Stimulated activated CD4-positive, alpha-beta T cell treated with anti-CD3 and anti-CD28 coated beads, TNF-alpha, amount 100 ng/mL, for 4 hours (primary cell): ENCODE results near the gene AGBL4.
"Not testable (repeated sequence)": the region's sequence is repeated elsewhere in the genome, so short reads cannot be mapped to it uniquely, and the experiment has no call there.

Source experiments
- DNase-seq, 3 experiments: peaks; one replicate each; pipeline ENCODE4 v3.0.0-alpha.2; 2020; ENCODE audit warnings: low read depth in 3 of 3

AGBL4 gene

DNA sequence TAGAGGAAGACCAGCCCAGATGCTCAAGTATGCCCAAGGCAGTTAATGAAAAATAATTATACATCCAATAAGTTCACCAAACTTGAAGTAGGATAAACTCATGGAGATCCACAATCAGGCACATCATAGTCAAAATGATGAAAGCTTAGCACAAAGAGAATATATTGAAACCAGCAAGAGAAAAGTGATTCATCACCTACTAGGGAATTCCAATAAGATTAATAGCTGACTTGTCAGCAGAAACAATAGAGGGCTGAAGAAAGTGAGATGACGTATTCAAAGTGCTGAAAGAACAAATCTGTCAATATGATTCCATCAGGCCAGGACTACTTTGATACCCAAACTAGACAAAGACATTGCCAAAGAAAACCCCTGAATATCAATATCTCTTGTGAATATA lies 995.4 kb downstream of the AGBL4 start:
- no peak for DNase-seq

DNA sequence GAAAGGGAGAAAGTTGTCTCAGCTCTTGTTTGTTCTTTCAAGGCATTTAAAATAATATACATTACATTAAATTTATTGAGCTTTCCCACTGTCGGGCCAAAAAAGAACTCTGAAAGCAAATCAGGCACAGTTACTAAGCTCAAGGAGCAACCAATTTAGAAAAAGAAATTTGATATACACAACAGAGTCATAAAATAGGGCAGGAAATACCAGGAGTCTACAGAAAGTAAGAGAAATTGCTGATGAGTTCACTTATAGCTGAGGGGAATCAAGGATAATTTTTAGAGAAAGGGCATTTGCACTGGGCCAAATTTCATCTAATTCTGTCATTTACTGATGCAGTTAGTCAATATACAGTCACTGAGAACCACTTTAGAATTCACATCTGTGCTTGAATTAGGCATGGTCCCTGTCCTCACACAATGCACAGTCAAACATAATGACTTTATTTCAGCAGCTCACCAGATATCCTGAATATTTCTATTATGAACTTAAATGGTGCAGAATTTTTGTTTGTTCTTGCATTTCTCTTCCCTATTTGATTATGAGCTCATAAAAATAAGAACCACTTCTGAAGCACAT lies 997.4 kb downstream of the AGBL4 start:
- DNase-seq: no peak

- no peak for DNase-seq
Observed at GRCh38 chr1:49016030-49016977, 1007.5 kb downstream of the AGBL4 start.

- no peak for DNase-seq
Observed at GRCh38 chr1:49013079-49013478, 1010.7 kb downstream of the AGBL4 start.

DNA sequence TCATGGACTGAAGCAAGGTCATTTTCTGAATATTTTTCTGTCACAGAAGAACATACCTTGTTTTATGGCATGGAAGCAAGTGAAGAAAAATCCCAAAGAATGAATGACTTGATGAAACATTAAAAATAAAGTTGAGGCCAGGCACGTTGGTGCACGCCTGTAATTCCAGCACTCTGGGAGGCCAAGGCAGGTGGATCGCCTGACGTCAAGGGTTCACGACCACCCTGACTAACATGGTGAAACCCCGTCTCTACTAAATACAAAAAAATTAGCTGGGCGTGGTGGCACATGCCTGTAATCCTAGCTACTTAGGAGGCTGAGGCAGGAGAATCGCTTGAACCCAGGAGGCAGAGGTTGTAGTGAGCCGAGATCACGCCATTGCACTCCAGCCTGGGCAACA lies 1020.8 kb downstream of the AGBL4 start:
- DNase-seq: not testable (repeated sequence)

DNA sequence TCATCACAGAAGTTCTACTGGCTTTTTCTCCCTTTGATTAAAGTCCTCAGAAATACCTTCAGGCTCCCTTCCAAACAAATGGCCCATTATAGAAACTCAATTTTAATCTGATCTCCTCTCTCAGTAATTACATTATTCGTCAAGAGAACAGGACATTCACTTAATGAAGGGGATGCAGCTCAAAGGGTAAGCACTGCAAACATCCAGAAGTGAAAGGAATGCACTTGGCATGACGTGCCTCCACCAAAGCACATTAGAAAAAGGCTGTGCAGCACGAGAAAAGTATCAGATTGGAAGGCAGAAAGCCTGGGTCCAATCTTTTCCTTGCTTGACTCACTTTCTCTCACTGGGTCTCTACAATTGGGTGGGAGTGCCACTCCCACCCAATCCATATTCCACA lies 1024.4 kb downstream of the AGBL4 start:
- no peak for DNase-seq

DNA sequence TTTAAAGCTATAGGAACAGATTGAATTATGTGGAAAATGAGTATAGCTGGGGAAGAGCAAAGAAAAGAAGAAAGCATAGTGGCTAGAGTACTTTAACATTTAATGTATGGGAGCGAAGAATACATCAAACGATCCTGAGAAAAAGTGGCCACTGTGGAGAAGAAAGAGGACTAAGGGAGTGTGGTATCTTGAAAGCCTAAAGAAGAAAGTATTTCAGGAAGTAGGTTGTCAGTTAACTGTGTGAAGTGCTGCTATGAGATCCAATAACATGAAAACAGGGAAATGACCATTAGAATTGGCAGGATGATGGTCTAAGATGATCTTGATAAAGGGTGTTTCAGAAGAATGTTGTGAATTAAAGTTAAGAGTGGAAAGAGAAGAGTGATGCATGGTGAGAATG lies 1027.4 kb downstream of the AGBL4 start:
- no peak for DNase-seq

- no peak for DNase-seq
Observed at GRCh38 chr1:48988633-48989197, 1035.0 kb downstream of the AGBL4 start.

DNA sequence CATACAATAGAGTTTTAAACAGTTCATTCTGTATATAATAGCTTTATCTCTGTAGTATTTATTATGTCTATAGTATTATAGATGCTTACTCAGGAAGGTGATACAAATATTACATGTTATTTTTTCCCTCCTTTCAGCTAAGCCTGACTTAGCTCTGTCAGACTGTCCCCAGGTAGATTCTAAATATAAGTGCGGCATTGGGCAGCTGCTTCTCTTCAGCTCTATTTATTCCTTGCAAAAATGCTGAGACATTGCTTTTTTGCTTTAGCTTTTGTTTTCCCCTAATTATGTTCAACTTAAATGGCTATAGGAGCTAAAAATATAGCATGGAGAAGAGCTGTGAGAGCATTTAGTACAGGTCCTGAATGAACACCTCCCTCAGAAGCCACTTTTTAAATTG lies 1043.8 kb downstream of the AGBL4 start:
- no peak for DNase-seq

DNA sequence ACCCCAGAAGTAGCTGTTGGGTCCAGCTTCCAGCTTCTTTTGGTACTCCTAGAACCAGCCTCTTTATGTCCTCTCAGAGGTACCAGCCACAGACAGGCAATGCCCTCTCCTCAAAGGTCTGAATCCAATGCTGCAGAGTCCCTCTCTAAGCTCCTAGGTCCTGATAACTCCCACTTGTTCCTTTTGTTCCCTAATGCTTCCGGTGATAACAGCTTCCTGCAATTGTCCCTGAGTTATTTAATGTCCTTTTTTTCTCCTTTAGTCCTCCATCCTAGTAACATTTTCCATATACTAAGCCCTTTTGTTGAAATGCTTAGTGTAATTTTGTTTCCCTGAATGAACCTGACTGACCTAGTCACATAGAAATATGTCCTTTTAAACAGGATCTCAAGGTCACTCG lies 1045.3 kb downstream of the AGBL4 start:
- DNase-seq: no peak

DNA sequence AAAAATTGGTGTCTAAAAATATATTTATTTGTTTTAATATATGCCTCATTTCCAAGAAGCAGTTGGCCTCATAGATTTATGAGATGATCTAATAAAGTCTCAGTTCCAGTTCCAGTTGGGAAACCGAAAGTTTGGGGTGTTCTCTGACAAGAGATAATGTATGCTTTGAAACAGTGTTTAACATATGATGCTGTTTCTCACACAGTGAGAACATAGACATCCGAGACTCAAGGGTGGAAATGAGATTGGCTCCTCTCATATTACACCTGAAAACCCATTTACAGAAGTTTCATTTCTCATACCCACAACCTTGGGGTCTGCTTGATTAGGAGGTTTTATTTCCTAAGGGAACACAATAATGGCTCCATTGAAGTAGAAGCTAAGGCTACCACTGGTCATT lies 1046.5 kb downstream of the AGBL4 start:
- DNase-seq: no peak

GRCh38 chr1:48969971-48970370 lies 1053.8 kb downstream of the AGBL4 start:
- no peak for DNase-seq

DNA sequence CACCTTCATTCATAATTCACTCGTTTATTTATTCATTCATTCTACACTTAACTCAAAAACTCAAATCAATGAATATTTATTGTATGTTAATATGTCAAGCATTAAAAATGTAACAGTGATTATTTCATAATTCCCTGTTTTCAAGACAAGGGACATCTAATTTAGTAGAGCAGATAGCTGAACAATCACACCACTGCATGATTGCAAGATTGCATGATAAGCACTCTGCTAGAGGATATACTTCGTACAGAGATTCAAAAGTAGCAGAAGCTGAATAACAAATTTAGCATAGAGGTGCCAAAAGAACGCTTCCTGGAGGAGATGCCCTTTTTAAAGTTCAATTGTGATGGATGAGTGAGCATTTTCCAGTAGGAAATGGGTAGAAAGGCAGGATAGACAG lies 1056.4 kb downstream of the AGBL4 start:
- DNase-seq: no peak

DNA sequence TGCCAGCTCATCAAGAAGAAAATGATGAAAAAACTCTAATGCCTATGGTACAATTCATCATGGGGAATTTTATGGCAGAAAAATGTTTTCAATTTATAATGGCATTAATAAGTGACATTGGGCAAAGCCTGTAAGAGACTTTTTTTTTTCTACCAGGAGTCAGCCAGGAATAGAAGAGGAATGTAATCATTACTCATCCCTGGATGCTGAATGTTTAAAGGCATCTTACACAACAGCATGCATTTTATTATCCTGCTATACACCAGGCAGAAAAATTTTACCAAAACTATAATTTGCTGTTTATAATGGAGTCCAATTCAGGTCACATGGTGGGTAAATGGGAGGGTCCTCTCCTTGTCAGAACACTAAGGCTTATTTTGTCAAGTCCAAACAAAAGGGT lies 1057.2 kb downstream of the AGBL4 start:
- no peak for DNase-seq

DNA sequence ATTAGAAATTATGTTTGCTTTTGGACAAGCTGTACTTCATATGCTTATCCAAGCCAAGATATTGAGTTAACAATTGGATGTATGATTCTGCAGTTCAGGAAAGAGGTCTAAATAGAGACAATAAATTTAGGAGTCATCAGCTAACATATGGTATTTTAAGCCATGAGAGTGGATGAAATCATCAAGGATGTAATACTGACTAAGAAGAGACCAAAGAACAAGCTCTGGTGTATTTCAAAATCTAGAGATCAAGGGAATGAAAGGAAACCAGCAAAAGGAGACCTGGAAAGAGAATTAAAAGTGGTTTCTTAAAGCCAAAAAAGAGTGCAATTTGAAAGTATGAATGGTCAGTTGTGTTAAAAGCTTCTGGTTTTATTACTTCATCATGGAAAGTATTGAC lies 1063.4 kb downstream of the AGBL4 start:
- DNase-seq: no peak

DNA sequence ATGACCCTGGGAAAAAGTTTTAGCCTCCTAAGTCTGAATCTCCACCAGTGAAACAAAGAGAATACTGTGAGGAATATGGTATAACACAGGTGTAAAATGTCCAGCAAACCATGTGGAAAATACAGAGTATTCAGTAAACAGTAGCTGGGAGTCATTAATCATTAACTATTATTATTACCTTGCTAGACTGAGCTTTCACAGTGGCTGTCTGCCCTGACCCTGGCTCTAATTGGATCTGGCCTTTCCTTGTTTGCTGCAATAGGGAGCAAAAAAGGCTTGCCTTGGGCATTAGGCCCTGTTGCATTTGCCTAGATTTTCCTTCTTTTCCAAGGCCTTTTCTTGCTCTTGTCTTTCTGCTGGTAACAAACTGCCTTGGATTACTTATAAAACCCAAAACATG lies 1068.0 kb downstream of the AGBL4 start:
- no peak for DNase-seq

GRCh38 chr1:48953617-48954016 lies 1070.1 kb downstream of the AGBL4 start:
- DNase-seq: no peak

- no peak for DNase-seq
Observed at GRCh38 chr1:48948562-48948961, 1075.2 kb downstream of the AGBL4 start.

DNA sequence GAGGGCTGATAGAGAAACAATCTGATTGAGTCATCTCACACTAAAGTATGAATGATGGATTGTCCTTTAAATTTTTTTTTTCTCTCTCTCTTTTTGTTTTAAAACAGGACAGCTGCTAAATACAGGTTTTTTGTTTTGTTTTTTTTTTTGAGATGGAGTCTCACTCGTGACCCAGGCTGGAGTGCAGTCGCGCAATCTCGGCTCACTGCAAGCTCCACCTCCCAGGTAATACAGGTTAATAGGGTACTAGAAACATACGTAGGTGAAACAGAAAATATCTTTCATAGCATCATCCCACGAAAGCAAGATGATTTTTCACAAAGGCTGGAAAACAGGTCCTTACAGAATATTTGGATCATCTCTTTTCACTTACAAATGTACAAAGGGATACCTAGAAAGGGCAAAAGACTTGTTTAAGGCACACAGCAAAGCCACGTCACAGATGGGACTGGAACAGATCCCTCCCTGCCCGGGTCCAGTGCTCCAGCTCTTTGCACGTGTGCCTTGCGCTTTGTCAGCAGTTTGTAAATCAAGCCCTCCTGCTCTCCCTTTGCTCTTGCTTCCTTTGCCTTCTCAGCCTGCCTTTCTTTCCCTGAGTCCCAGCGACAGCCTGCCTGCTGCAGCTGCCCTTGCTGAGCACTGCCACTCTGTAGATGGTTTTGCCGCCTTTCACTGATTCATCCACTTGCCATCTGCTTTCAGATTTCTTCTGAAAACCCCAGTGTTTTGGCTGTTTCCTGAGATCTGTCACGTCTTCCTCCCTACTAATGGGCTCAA lies 1075.8 kb downstream of the AGBL4 start:
- DNase-seq: no peak

GRCh38 chr1:48946070-48946469 lies 1077.7 kb downstream of the AGBL4 start:
- no peak for DNase-seq

DNA sequence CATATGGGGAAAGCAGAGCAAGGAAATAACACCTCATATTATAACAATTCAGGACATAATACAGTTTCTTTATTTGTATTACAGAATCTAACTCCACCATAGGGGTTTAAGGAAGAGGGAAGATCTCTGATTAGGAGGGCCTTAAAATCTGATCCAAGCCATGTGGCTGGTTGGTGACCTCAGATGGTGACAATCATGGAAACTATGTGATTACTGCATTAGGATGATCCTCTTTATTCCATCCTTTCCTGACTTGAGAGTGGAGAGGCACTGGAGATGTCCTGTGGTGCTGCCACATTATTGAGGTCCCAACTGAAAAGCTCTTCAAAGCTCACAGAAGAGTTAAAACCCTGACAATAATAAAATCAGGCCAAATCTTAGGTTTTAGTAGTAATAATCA lies 1078.9 kb downstream of the AGBL4 start:
- no peak for DNase-seq

GRCh38 chr1:48943826-48944225 lies 1079.9 kb downstream of the AGBL4 start:
- DNase-seq: no peak
